Adipocyte (in vitro differentiated cells): ENCODE measurements around the gene JAZF1.

Experiments used
- DNase-seq: peaks from one replicate; pipeline ENCODE4 v3.0.0-alpha.2; 2015; ENCODE audit warnings: low read depth
- H3K27me3 ChIP-seq: replicated peaks from 2 replicates; pipeline ENCODE4 v1.7.0; 2013; ENCODE audit warnings: mild to moderate bottlenecking, low read length, moderate library complexity; ENCODE audit not compliant: control insufficient read depth, insufficient read depth
- H3K36me3 ChIP-seq: 2 replicates; pipeline ENCODE4 v1.7.0; 2013; ENCODE audit warnings: low read length, mild to moderate bottlenecking, moderate library complexity; ENCODE audit not compliant: control insufficient read depth, insufficient read depth, severe bottlenecking
- H3K4me1 ChIP-seq: 2 replicates; pipeline ENCODE4 v1.7.0; 2013; ENCODE audit warnings: mild to moderate bottlenecking, low read length, moderate library complexity; ENCODE audit not compliant: control insufficient read depth, insufficient read depth
- H3K4me3 ChIP-seq: 2 replicates; pipeline ENCODE4 v1.7.0; 2013; ENCODE audit warnings: mild to moderate bottlenecking, low read length, moderate library complexity
- H3K9ac ChIP-seq: 2 replicates; pipeline ENCODE4 v1.7.0; 2013; ENCODE audit warnings: mild to moderate bottlenecking, low read length, moderate library complexity
- H3K9me3 ChIP-seq: 2 replicates; pipeline ENCODE4 v1.7.0; 2013; ENCODE audit warnings: mild to moderate bottlenecking, low read length, moderate library complexity; ENCODE audit not compliant: control insufficient read depth

Gene JAZF1

GRCh38 chr7:28163949-28164348 is 16.6 kb downstream of the JAZF1 start:
- H3K9me3 ChIP-seq: no peaks in the 10 kb centered on the region
- peak; percentile 50 for DNase-seq

GRCh38 chr7:28161331-28161730 is 19.3 kb downstream of the JAZF1 start:
- H3K9me3 ChIP-seq: no peaks in the 10 kb centered on the region
- no peak for DNase-seq
- H3K36me3 ChIP-seq: no peaks in the 10 kb centered on the region
- H3K4me1 ChIP-seq: peaks cover 39% of the 10 kb centered on the region
- no peak overlapping the region for H3K9ac ChIP-seq
- no peaks in the 10 kb centered on the region for H3K27me3 ChIP-seq
- H3K4me3 ChIP-seq: no peak overlapping the region

More at GRCh38 chr7:28163949-28164348, 16.6 kb downstream of the JAZF1 start:
- Histone ChIP-seq H3K27me3 (no peaks in the 10 kb centered on the region), H3K9ac (no peak overlapping the region), H3K4me1 (peaks cover 29% of the 10 kb centered on the region), H3K36me3 (no peaks in the 10 kb centered on the region), H3K4me3 (no peak overlapping the region)

GRCh38 chr7:28160551-28160991 is 20.0 kb downstream of the JAZF1 start:
- no peak for DNase-seq

DNA sequence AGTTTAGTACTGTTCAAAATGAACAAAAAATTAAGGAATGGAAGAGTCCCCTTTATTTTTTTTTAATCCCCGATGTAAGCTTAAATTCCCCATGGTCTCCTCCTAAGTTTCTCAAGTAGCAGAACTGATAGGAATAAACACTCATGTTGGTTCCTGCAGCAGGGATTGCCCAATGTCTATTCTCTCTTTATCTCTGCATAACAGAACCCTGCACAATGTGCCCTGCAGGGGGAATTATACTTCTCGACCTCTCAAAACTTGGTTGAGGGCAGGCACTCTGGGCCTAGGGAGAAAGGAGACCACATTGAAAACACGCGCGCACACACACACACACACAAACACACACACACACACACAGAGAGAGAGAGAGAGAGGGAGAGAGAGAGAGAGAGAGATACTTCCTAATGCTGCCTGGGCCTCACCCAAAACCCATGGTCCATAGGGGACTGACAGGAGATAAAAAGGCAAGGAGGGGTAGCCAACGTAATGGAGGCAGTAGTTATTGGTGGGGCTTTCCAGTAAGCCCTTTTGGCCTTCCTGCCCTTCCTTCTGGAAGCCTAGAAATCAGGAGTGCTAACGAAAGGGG is 22.7 kb downstream of the JAZF1 start:
- Histone ChIP-seq H3K4me3 (no peak overlapping the region), H3K27me3 (no peaks in the 10 kb centered on the region), H3K4me1 (peaks cover 38% of the 10 kb centered on the region), H3K36me3 (no peaks in the 10 kb centered on the region), H3K9ac (no peak overlapping the region), H3K9me3 (no peaks in the 10 kb centered on the region)
- DNase-seq: no peak

More at GRCh38 chr7:28160551-28160991, 20.0 kb downstream of the JAZF1 start:
- H3K4me1 ChIP-seq: peaks cover 39% of the 10 kb centered on the region
- no peak overlapping the region for H3K9ac ChIP-seq
- no peaks in the 10 kb centered on the region for H3K9me3 ChIP-seq
- no peaks in the 10 kb centered on the region for H3K27me3 ChIP-seq
- H3K4me3 ChIP-seq: no peak overlapping the region
- no peaks in the 10 kb centered on the region for H3K36me3 ChIP-seq

DNA sequence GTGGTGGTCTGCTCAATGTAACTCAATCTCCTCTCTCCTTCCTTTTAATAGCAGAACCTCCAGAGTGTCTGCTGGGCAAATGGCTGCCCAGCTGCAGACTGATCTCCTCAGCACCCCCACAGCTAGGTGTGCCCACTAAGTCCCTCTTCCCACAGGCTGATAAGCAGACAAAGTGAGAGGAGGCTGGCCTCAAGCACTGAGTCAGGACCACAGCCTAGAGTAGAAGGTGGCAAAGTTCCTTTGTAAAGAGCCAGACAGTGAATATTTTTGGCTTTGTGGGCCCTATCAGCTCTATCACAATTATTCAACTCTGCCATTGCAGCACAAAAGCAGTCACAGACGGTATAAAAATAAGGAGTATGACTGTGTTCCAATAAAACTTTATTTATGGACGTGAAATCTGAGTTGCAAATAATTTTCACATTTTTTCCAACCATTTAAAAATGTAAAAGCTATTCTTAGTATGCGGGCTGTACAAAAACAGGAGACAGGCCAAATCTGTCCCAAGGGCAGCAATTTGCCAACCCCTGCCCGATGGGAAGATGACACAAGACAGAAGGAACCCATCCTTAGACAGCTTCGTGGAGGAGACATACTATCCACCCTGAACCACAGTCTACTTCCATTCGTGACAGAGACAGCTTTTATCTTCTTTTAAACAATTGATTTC is 23.4 kb downstream of the JAZF1 start:
- H3K27me3 ChIP-seq: no peaks in the 10 kb centered on the region
- DNase-seq: no peak
- no peaks in the 10 kb centered on the region for H3K36me3 ChIP-seq
- H3K4me1 ChIP-seq: peaks cover 38% of the 10 kb centered on the region
- H3K4me3 ChIP-seq: no peak overlapping the region
- no peaks in the 10 kb centered on the region for H3K9me3 ChIP-seq
- no peak overlapping the region for H3K9ac ChIP-seq

DNA sequence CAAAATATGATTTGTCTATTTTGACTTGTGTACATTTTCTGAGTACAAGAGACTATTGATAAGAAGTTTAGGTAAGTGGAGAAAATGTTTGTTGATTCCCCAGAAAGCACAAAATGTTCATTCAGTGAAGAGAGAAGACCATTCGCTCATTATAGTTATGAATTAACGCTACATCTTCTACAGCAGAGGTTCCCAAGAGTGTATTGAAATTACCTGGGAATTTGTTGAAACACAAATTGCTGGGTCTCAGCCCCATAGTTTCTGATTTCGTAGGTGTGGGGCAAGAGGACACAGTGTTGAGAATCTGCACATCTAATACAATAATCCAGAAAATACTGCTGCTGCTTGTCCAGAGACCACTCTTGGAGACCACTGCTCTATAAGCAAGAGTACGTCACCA is 24.2 kb downstream of the JAZF1 start:
- peaks cover 38% of the 10 kb centered on the region for H3K4me1 ChIP-seq
- H3K9ac ChIP-seq: no peak overlapping the region
- H3K36me3 ChIP-seq: no peaks in the 10 kb centered on the region
- no peaks in the 10 kb centered on the region for H3K27me3 ChIP-seq
- no peaks in the 10 kb centered on the region for H3K9me3 ChIP-seq
- no peak overlapping the region for H3K4me3 ChIP-seq
- no peak for DNase-seq

GRCh38 chr7:28155964-28156363 is 24.6 kb downstream of the JAZF1 start:
- Histone ChIP-seq H3K9ac (no peak overlapping the region), H3K36me3 (no peaks in the 10 kb centered on the region), H3K4me1 (peaks cover 38% of the 10 kb centered on the region), H3K4me3 (peak overlapping the region; percentile 17), H3K9me3 (no peaks in the 10 kb centered on the region), H3K27me3 (no peaks in the 10 kb centered on the region)
- DNase-seq: peak; percentile 79

DNA sequence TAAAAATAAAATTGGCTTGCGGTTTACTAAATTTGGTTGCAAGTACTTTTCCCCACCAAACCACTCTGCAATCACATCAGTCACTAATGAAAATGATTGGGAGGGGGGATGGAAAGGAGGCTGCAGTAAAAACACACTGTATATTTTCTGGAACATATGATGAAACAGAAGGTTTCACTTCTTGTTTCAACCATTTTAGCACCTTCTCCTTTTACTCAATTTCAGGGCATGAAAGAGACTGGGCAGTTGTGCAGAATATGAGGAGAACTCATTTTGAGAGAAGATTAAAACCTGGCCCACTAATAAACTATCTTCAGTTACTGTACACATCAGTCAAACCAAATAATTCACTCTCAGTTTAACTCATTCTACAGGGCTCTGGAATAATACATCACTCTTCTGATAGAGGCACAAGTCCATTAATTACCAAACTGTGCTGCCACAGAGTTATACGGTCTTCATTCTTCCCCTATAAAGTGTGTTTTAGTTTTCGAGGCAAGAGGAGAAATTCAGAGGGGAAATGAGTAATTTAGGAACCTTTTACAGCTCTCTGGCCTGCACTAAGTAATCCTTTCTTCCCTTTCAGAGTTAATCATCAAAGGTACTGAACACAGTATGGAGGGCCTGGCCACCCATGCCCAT is 25.5 kb downstream of the JAZF1 start:
- no peaks in the 10 kb centered on the region for H3K36me3 ChIP-seq
- no peak overlapping the region for H3K9ac ChIP-seq
- H3K9me3 ChIP-seq: no peaks in the 10 kb centered on the region
- no peak for DNase-seq
- H3K27me3 ChIP-seq: no peaks in the 10 kb centered on the region
- H3K4me3 ChIP-seq: peak overlapping the region; percentile 24
- H3K4me1 ChIP-seq: peaks cover 38% of the 10 kb centered on the region

DNA sequence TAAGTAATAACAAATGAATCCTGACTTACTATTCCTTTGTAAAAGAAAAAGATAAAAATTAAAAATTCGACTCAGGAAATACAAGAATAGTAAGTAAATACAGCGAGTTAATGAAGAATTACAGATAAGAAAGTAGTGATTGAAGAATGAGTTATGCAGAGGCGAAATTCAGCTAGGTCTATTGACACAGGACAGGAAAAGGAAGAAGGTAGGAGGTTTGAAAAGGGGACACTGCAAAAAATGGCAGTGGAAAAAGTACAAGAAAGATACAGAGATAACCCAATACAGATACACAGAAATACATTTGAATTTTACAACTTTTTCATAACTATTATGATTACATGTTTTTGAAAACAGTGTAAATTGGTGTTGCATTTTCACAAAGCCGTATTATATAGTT is 28.0 kb downstream of the JAZF1 start:
- no peak for DNase-seq
- Histone ChIP-seq H3K4me1 (peaks cover 32% of the 10 kb centered on the region), H3K9me3 (no peaks in the 10 kb centered on the region)

DNA sequence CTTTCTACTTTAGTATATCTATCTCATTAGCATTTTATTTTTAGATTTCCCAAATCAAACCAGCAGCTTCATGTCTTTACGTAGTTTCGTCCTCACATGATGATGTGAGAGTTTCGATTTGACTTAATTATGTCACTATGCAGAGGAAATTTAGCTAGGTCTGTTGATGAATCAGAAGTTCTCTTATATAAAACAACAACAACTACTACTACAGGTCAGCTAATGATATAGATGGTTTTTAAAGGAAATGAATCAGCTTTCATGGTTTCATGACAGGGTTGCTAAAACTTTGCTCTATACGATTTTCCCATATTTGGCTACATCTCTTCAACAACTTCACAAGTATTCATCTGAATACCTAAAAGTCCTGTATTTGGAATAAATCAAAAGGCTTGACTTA is 28.6 kb downstream of the JAZF1 start:
- H3K36me3 ChIP-seq: no peaks in the 10 kb centered on the region
- H3K4me1 ChIP-seq: peaks cover 26% of the 10 kb centered on the region
- peak; percentile 62 for DNase-seq
- no peaks in the 10 kb centered on the region for H3K9me3 ChIP-seq
- H3K9ac ChIP-seq: no peak overlapping the region
- no peaks in the 10 kb centered on the region for H3K27me3 ChIP-seq
- no peak overlapping the region for H3K4me3 ChIP-seq

More for the DNA sequence above, 28.0 kb downstream of the JAZF1 start:
- no peak overlapping the region for H3K4me3 ChIP-seq
- no peak overlapping the region for H3K9ac ChIP-seq
- H3K36me3 ChIP-seq: no peaks in the 10 kb centered on the region
- no peaks in the 10 kb centered on the region for H3K27me3 ChIP-seq

DNA sequence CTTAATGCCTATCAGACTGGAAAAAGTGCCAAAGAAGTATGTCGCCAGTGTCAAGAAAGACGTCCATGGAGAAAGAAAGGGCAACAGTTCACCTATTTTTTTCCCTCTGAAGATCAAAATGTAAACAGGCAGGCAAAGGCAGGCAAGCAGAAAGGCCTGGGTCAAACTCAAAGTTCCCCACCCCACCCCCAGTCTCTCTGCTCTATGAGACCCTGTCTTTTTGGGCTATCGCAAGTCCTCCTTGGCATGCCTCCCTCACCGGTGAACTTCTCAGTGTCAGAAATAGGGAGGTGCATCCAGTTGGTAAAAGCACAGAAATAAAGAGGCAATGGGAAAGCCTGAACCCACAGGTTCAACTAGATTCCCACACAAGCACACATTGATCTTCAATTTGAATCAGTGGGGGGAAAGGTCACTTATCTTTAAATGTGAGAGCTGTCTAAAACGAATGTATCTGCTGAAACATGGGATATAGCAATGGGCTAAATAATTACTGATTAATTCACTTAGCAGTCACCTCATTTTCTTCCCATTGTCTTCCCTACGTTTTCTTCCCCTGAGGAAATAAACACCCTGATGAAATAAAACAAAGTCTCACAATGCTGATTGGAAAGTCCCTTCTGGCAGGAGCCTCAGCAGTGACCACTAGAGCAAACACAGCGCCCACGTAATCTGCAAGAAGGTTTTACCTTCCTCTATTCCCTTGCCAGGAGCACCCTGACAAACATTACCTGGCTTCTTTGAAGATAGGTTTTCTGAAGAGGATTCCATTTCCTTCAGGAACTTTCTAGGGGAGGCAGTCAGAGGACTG is 31.1 kb downstream of the JAZF1 start:
- no peaks in the 10 kb centered on the region for H3K9me3 ChIP-seq
- DNase-seq: no peak
- H3K9ac ChIP-seq: no peak overlapping the region

More for the DNA sequence above, 31.1 kb downstream of the JAZF1 start:
- peaks cover 1% of the 10 kb centered on the region for H3K4me1 ChIP-seq
- no peak overlapping the region for H3K4me3 ChIP-seq
- H3K27me3 ChIP-seq: no peaks in the 10 kb centered on the region
- H3K36me3 ChIP-seq: no peaks in the 10 kb centered on the region
